GM21825 (cell line): ENCODE measurements around the gene ARHGAP6.

ENCODE experiments used
- ATAC-seq: cut with Tn5 transposase; IDR thresholded peaks from one replicate; pipeline ENCODE4 v1.9.1; 2021; ENCODE audit warnings: mild to moderate bottlenecking, moderate library complexity; ENCODE audit not compliant: unreplicated experiment

ARHGAP6 gene

GRCh38 chrX:11403631-11404030 lies 262.1 kb downstream of the ARHGAP6 start:
- no peak for ATAC-seq

DNA sequence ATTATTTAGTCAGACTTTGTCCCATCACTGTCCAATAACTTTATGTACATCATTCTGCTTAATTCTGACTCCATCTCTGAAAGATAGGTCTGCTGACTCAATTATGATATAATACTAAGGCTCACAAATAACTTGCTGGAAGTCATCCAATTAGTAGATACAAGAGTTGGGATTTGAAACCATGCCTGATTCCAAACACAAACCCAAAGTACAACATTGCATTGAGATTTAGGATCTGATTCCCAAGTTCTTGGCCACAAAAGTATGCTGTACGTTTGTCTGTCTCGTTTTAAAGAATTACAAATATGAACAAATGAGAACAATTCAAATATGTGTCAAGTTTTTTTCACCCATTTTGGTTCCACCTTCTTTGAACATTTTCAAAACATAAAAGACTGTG lies 263.8 kb downstream of the ARHGAP6 start:
- ATAC-seq, result no peak

DNA sequence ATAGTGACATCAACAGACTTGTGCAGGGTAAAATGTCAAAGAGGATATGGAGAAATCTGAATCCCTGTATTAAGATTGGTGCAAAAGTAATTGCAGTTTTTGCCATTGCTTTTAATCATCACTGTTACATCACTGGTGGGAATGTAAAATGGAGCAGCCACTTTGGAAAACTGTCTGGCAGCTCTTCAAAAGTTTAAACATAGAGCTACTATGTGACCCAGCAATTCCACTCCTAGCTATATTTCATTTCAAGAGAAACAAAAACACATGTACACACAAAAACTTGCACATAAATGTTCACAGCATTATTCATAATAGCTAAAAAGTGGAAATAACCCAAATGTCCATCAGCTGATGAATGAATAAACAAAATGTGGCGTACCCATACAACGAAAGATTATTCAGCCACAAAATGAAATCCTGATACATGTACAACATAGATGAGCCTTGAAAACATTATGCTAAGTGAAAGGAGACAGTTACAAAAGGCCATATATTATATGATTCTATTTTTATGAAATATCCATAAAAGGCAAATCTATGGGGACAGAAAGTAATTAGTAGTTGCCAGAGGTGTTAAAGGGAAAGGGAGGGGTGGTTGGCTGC lies 266.1 kb downstream of the ARHGAP6 start:
- no peak for ATAC-seq

GRCh38 chrX:11398785-11399184 lies 266.9 kb downstream of the ARHGAP6 start:
- no peak for ATAC-seq

DNA sequence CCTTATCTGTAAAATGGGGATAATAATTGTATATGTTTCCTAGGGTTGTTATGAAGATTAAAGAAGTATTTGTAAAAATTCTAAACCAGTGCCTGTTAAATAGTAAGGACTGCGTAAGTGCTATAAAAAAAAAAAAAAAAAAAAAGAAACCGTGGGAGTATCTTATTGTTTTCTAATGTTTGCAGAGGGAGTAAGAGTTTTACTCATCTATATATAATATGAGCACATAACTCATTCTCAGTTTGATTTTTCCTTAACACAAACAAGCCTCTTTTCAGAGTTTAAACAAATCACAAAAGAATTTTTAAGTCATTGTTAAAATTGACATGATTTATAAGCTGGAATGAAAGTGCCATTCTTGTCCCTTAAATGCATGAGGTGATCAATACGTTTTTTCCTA lies 267.6 kb downstream of the ARHGAP6 start:
- no peak for ATAC-seq

GRCh38 chrX:11397680-11398079 lies 268.0 kb downstream of the ARHGAP6 start:
- ATAC-seq, result peak; percentile 77

GRCh38 chrX:11395859-11396258 lies 269.9 kb downstream of the ARHGAP6 start:
- no peak for ATAC-seq

GRCh38 chrX:11393949-11394654 lies 271.6 kb downstream of the ARHGAP6 start:
- ATAC-seq, result no peak

DNA sequence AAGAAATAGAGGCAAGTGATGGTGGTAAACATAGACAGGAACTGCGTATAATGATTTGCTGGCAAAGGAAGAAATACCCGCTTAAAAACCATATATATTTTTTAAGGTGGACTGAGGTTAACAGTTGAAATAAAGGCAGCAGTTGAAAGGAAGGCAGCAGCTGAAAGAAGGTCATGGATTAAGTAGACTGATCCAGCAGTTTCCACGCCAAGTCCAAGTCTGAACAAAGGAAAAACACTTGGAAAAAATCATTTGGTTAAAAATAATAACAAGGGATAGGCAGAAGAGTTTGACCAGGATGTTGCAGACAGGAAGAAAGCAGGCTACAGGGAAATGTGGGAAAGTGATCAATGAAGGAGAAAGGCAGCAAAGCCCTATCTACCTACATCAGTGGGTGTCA lies 278.9 kb downstream of the ARHGAP6 start:
- no peak for ATAC-seq

DNA sequence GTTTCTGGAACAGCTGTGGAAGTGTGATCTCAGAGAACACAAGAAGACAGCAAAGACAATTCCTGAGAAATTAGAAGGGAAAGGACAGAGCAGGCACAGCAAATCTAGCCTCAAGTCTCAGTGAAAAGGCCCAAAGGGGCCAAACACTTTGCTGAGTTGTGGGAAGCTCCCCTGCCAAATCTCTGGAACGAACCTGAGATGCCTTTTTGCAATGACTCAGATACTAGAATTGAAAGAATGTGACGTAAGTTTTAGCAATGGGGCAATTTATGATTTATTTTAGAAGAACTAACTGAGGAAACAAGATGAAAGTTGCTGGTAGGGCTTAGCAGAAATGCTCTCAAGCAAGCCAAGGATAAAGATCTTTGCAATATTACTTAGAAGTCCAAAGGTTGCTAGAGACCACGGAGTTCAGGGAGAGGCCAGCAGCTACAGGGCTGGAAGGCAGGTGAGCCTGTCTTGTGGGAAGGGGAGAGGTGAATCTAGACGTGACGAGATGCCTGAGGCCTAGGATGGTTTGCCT lies 279.7 kb downstream of the ARHGAP6 start:
- no peak for ATAC-seq

- ATAC-seq, result no peak
Observed at GRCh38 chrX:11382930-11383329, 282.8 kb downstream of the ARHGAP6 start.

DNA sequence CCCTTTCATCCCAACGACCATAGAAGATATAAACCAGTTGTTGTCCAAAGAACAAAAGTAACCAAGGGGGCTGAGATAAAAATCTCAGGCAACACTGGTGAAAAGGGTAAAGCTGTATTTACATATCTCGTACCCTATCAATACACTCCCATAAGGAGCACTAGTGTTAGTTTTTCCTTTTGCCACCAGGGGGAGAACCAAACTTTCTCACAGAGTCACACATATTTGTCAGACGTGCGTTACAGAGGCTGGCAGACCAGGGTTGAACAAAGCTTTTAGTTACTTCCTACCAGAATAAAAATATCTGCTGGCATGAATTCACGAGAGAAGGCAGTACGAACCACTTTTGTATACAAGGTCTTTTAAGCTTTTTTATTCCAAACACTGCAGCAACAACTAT lies 284.3 kb downstream of the ARHGAP6 start:
- ATAC-seq, result peak; percentile 89

DNA sequence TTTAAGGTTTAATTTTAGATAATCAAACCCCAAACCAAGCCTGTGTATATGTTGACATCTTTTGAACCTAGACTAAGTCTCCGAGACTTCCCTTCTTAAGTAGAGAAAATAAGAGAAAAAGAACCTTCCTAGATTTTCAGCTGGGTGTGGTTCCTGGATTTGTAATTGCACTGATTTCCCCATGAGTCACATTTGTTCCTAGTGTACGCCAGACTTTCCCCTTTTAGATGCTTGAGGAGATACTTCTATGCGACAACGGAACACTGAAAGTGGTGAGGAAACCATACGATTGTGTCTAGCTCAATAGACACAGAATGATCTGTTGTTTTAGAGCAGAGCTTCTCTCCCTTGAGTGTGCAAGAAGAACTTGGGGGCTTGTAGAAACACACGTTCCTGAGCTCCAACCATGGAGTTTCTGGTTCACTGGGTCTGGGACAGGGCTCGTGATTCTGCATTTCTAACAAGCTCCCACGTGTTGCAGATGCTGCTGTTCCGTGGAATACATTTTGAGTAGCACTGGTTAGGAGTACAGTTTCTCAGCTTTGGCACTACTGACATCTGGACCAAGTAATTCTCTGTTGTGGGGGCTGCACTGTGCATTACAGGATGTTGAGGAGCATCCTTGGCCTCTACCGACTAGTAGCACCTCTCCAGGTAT lies 285.4 kb downstream of the ARHGAP6 start:
- no peak for ATAC-seq

DNA sequence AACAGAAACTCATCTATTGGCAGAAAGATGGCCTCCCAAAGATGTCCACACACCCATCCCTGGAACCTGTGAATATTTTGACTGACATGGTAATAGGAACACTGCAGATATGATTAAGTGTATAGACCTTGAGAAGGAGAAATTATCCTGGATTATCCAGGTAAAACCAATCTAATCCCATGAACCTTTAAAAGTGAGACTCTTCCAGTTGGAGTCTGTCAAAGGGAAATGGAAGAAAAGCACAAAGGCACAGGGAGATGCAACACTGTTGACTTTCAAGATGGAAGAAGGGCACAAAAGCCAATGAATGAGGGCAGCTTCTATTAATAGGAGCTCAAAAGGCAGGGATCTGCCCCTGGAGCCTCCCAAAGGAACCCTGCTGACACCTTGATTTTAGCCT lies 289.6 kb downstream of the ARHGAP6 start:
- ATAC-seq, result no peak

DNA sequence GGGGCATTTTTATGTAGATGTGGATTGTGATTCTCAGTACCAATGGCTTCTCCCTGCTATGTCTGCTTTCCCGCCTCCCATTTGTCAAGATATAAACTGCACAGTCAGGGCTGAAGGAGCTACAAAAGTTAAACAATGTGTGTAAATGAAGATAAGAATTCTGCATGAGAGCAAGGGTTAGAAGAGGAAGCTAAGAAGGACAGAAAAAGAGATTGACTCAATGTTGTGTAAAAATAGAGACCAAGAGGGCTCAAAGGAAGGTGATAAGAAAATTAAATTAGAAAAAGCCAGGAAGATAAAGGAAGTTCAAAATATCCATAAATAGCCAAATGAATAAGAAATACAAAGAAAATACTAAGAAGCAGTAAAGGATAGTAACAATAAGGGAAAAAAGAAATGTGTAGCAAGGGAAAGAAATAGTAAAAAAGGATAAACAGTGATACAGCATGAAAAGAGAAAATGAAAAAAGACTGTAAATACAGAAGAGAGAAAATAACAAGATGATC lies 290.1 kb downstream of the ARHGAP6 start:
- no peak for ATAC-seq

- no peak for ATAC-seq
Observed at GRCh38 chrX:11374570-11374969, 291.1 kb downstream of the ARHGAP6 start.

DNA sequence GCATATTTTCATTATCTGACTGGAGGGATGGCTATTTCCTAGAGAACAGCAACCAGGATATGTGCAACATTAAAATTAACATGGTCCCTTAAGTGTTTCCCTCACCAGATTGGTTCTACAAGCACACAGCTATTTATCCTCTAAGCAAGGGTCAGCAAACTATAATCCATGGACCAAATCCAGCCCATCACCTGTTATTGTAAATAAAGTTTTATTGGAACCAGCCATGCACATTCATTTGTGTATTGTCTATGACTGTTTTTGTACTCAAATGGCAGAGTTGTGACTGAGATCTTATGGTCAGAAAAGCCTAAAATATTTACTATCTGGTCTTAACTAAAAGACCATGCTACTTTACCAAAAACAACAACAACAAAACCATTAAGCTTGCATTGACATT lies 294.6 kb downstream of the ARHGAP6 start:
- no peak for ATAC-seq

DNA sequence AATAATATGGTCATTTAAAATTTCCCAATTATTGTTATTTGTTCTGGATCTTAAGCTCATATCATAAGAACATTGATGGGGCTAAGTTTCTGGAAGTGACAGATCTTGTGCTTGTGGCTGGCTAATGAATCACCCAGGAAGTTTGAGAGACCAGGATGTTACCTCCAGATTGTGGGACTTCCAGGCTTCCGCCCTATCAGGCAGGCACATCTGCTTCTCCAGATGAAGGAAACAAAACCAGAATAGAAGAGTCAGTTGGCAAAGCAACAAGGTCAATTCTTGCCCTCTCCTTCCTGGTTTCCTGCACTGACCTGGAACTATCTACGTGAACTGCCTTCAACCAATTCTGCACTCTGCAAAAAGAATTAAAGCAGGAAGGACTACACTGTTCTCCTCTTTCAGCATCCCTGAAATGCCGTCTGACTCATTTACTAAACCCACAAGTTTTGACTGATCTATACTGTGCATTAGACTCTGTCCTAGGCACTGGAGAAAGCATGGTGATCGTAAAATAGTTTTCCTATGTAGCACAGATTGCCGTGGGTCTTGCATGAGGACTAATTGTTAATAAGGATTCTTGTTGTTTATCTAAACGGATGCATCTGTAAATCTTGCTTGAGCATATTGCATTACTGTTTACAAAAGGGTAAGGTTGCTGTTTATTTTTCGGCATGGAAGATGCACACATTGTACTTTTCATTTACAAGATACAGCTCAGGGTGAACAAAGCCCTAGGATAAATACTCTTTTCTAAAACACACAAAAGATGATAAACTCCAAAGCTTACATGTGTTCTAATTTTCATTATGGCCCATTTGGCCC lies 297.9 kb downstream of the ARHGAP6 start:
- ATAC-seq, result no peak

DNA sequence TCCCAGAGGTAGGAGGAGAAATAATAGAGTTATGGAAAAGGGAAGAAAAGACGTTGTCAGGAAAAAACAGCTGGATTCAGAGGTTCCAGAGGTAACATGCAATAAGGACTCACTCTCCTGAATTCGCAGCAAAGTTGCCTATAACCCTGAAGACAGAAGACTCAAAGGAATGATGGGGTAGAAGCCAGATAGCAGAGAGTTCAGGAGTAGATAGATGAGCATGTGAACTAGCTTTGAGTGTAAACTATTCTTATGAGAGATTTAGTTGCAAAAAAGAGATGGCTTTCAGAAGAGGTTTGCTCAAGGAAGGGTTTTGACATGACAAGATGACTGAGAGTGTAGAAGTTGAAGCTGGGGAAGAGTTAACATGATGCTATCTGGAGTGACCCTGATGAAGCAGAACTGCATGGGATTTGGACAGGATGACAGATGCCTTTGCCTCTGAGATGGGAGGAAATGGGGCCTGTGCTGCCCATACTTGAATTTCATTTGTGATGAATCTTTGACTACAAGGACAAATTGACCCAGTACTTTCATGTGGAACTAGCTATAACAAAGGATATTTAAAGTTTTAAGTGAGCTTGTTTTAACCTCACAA lies 298.6 kb downstream of the ARHGAP6 start:
- no peak for ATAC-seq

DNA sequence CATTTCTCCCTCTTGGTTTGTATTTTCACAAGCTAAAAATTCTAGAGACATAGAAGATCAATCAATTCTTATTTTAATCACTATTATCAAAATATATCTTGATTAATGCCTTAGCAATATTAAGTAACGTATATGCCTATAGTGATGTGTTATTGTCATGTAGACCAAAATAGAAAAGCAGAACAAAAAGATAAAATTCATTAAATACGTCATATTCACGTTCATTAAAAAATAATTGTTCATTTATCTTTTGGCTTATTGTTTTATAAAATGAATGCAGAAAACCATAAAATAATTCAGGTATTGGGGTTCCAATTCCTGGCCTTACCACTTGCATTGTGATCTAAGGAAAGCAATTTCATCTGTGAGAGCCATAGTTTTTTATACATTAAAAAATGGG lies 300.3 kb downstream of the ARHGAP6 start:
- no peak for ATAC-seq

DNA sequence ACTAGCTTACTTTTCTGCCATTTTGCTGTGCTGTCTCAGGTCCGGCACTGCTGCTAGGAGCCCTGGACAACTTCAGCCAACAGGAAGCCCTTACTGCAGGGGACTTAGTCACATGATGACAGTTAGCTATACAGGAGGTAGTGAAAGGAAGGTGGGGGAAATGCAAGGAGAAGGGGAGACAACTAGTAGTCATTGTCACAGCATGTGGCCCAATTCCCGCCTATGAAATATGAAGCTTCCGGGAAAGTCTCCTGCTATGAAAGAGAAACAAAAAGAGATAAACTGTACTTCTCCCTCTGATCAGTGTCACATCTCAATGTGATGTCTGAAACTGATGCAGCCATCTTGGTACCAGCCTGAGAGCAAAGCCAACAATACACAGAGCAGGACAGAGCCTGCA lies 300.9 kb downstream of the ARHGAP6 start:
- no peak for ATAC-seq
